ENCODE results near the gene RPS6KA2. TPM values are rescaled to one million over a fixed set of nuclear protein-coding genes. Genes with fewer than 3 reads are reported as not detected.

RPS6KA2 gene
- total RNA-seq, 4 donors from 2014 or later = 12.1 to 116 (median 26.4) TPM

GRCh38 chr6:166655713-166656229, 28.7 kb upstream of the RPS6KA2 start:
- H3K27ac ChIP-seq = no peak overlapping the region
- no peak for TF ChIP-seq POLR2A (IDR thresholded peaks at IDR 0.05)
- TF ChIP-seq CTCF (IDR thresholded peaks at IDR 0.05) = no peak
- H3K4me1 ChIP-seq = peaks cover 0 to 6% (median 0%) of the 10 kb centered on the region in 4 donors
- H3K9me3 ChIP-seq = no peaks in the 10 kb centered on the region
- no peak for DNase-seq
- no peaks in the 10 kb centered on the region for H3K36me3 ChIP-seq
- H3K27me3 ChIP-seq = no peaks in the 10 kb centered on the region
- H3K4me3 ChIP-seq = no peak overlapping the region

- Histone ChIP-seq H3K4me1 (peaks cover 0 to 6% (median 0%) of the 10 kb centered on the region in 4 donors), H3K9me3 (no peaks in the 10 kb centered on the region), H3K27me3 (no peaks in the 10 kb centered on the region), H3K4me3 (no peak overlapping the region), H3K27ac (no peak overlapping the region), H3K36me3 (no peaks in the 10 kb centered on the region)
- TF ChIP-seq CTCF (IDR thresholded peaks at IDR 0.05) (no peak), POLR2A (IDR thresholded peaks at IDR 0.05) (no peak)
- no peak for DNase-seq
Measured at GRCh38 chr6:166655251-166655650, 28.2 kb upstream of the RPS6KA2 start.

GRCh38 chr6:166654573-166654972, 27.5 kb upstream of the RPS6KA2 start:
- no peak for DNase-seq
- Histone ChIP-seq H3K9me3 (no peaks in the 10 kb centered on the region), H3K4me3 (no peak overlapping the region), H3K4me1 (peaks cover 0 to 6% (median 0%) of the 10 kb centered on the region in 4 donors), H3K27ac (no peak overlapping the region), H3K36me3 (no peaks in the 10 kb centered on the region), H3K27me3 (no peaks in the 10 kb centered on the region)
- TF ChIP-seq POLR2A (IDR thresholded peaks at IDR 0.05) (no peak), CTCF (IDR thresholded peaks at IDR 0.05) (no peak)

DNA sequence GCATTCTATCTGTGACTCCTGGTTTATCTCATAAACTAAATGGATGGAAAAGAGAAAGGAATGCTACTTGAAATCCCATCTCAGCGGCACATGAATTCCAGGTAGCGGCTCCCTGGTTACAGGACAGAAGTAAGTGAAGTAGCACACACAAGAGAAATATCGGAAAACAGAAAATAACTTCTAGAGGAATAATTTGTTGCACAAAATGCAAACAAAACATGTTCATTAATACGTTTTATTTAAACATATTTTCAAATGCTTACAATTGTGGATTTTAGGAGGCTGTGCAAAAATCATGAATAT, 26.5 kb upstream of the RPS6KA2 start:
- Histone ChIP-seq H3K36me3 (no peaks in the 10 kb centered on the region), H3K4me3 (no peak overlapping the region), H3K4me1 (peaks cover 0 to 6% (median 0%) of the 10 kb centered on the region in 4 donors), H3K27ac (no peak overlapping the region), H3K27me3 (no peaks in the 10 kb centered on the region), H3K9me3 (no peaks in the 10 kb centered on the region)
- DNase-seq = no peak
- TF ChIP-seq POLR2A (IDR thresholded peaks at IDR 0.05) = no peak
- TF ChIP-seq CTCF (IDR thresholded peaks at IDR 0.05) = no peak

GRCh38 chr6:166650824-166651807, 24.1 kb upstream of the RPS6KA2 start:
- DNase-seq = no peak
- H3K27ac ChIP-seq = no peak overlapping the region
- TF ChIP-seq CTCF (IDR thresholded peaks at IDR 0.05) (no peak), POLR2A (IDR thresholded peaks at IDR 0.05) (no peak)
- no peaks in the 10 kb centered on the region for H3K9me3 ChIP-seq
- H3K4me1 ChIP-seq = peaks cover 0 to under 1% (median 0%) of the 10 kb centered on the region in 4 donors
- H3K36me3 ChIP-seq = no peaks in the 10 kb centered on the region
- H3K4me3 ChIP-seq = no peak overlapping the region
- no peaks in the 10 kb centered on the region for H3K27me3 ChIP-seq

Measured in Peyer's patch (tissue), 4 donors.